Keratinocyte (primary cell): ENCODE results near the gene PSMA8.

Experiments
- EZH2 ChIP-seq: IDR thresholded peaks from one replicate; pipeline ENCODE4 v1.6.1; 2012; ENCODE audit warnings: inconsistent platforms, mild to moderate bottlenecking, low read length, moderate library complexity
- TF ChIP-seq, protein P1 (sequence below), 3 experiments: IDR thresholded peaks in 1 of 3; conservative IDR thresholded peaks in 1 of 3; optimal IDR thresholded peaks in 1 of 3; 2 replicates in 2 of 3; 3 replicates in 1 of 3; pipeline versions ENCODE3 to v1.5.1; 2011; ENCODE audit warnings: low read length in 3 of 3, mild to moderate bottlenecking in 3 of 3, moderate library complexity in 2 of 3, control low read depth in 1 of 3, inconsistent platforms in 1 of 3; ENCODE audit not compliant: insufficient read depth in 2 of 3; ENCODE audit errors: extremely low read depth in 1 of 3

DNA sequence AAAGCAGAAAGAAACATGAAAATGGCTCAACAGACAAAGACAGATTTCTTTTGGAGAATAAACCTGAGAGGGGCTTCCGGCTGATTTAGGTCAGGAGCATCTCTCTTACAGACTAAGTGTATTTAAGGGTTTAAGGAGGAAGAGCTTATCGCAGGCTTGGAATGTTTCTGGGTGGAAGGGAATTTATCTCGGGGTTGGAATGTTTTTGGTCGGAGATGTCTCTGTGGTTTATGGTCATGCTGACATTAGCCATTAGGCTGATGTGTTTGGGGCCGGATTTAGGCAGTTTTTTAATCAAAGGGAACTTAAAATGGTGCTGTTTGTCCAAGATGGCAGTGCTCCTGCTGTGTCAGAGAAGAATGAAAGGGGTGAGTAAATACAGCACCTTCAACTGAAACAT, 14.4 kb upstream of the PSMA8 start:
- no peak for TF ChIP-seq EZH2
- TF ChIP-seq, protein P1, sequence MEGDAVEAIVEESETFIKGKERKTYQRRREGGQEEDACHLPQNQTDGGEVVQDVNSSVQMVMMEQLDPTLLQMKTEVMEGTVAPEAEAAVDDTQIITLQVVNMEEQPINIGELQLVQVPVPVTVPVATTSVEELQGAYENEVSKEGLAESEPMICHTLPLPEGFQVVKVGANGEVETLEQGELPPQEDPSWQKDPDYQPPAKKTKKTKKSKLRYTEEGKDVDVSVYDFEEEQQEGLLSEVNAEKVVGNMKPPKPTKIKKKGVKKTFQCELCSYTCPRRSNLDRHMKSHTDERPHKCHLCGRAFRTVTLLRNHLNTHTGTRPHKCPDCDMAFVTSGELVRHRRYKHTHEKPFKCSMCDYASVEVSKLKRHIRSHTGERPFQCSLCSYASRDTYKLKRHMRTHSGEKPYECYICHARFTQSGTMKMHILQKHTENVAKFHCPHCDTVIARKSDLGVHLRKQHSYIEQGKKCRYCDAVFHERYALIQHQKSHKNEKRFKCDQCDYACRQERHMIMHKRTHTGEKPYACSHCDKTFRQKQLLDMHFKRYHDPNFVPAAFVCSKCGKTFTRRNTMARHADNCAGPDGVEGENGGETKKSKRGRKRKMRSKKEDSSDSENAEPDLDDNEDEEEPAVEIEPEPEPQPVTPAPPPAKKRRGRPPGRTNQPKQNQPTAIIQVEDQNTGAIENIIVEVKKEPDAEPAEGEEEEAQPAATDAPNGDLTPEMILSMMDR (optimal IDR thresholded peaks at IDR 0.05 in 1 of 3, IDR thresholded peaks at IDR 0.05 in 1 of 3, conservative IDR thresholded peaks at IDR 0.05 in 1 of 3; ENCODE audit: extremely low read depth in 1 of 3, insufficient read depth in 2 of 3, low read length in 3 of 3): no peak
